Keratinocyte (primary cell): ENCODE results near the gene RBFOX2. TPM values are rescaled to one million over a fixed set of nuclear protein-coding genes. Genes with fewer than 3 reads are reported as not detected.

ENCODE experiments used
- DNase-seq: peaks from one replicate; pipeline ENCODE4 v3.0.0-alpha.2; 2011; ENCODE audit warnings: low read depth, missing footprints, low spot score
- FAIRE-seq: peaks from 2 replicates; lab custom pipeline; 2011; peaks lifted over from hg19 to GRCh38; lab: Jason Lieb, UNC
- H2AFZ ChIP-seq: 2 replicates; pipeline ENCODE4 v1.6.0; 2012; ENCODE audit warnings: low read length, control low read depth, inconsistent platforms; ENCODE audit not compliant: control insufficient read depth
- H3K27ac ChIP-seq: 2 replicates; pipeline ENCODE4 v1.5.1; 2011; ENCODE audit warnings: low read length; ENCODE audit not compliant: control insufficient read depth, insufficient read depth
- H3K27me3 ChIP-seq: 3 replicates; pipeline ENCODE4 v1.6.0; 2011; ENCODE audit warnings: low read length; ENCODE audit not compliant: control insufficient read depth, insufficient read depth; ENCODE audit errors: extremely low read depth
- H3K36me3 ChIP-seq, 2 experiments: 2 replicates in 1 of 2; 3 replicates in 1 of 2; pipeline ENCODE4 v1.5.1; 2011; ENCODE audit warnings: low read length in 2 of 2, mild to moderate bottlenecking in 1 of 2; ENCODE audit not compliant: control insufficient read depth in 2 of 2, insufficient read depth in 2 of 2; ENCODE audit errors: extremely low read depth in 1 of 2
- H3K4me1 ChIP-seq: 3 replicates; pipeline ENCODE4 v1.5.1; 2011; ENCODE audit warnings: low read length; ENCODE audit not compliant: control insufficient read depth, insufficient read depth; ENCODE audit errors: extremely low read depth
- H3K4me2 ChIP-seq: 3 replicates; pipeline ENCODE4 v1.6.0; 2011; ENCODE audit warnings: low read depth, low read length; ENCODE audit not compliant: control insufficient read depth, insufficient read depth; ENCODE audit errors: extremely low read depth
- H3K4me3 ChIP-seq, 3 experiments: fragments of 200-600 bp in 1 of 3; sonication (generic) in 1 of 3; 2 replicates in 2 of 3; 3 replicates in 1 of 3; pipeline ENCODE4 v1.5.1; 2011 to 2016; ENCODE audit warnings: low read length in 3 of 3, mild to moderate bottlenecking in 3 of 3, control low read depth in 2 of 3, inconsistent platforms in 1 of 3, low read depth in 1 of 3, mixed read lengths in 1 of 3, mixed run types in 1 of 3, moderate library complexity in 1 of 3; ENCODE audit not compliant: control insufficient read depth in 2 of 3, insufficient read depth in 2 of 3; ENCODE audit errors: extremely low read depth in 1 of 3
- H3K79me2 ChIP-seq: 2 replicates; pipeline ENCODE4 v1.6.0; 2012; ENCODE audit warnings: low read length; ENCODE audit not compliant: control insufficient read depth, insufficient read depth
- H3K9ac ChIP-seq: 3 replicates; pipeline ENCODE4 v1.6.0; 2011; ENCODE audit warnings: low read length; ENCODE audit not compliant: control insufficient read depth, insufficient read depth; ENCODE audit errors: extremely low read depth
- H3K9me1 ChIP-seq: 3 replicates; pipeline ENCODE4 v1.6.0; 2011; ENCODE audit warnings: low read length; ENCODE audit not compliant: control insufficient read depth, insufficient read depth; ENCODE audit errors: extremely low read depth
- H3K9me3 ChIP-seq: 2 replicates; pipeline ENCODE4 v1.5.1; 2012; ENCODE audit warnings: low read depth, low read length; ENCODE audit not compliant: control insufficient read depth
- H4K20me1 ChIP-seq: 3 replicates; pipeline ENCODE4 v1.6.0; 2011; ENCODE audit warnings: low read length; ENCODE audit not compliant: control insufficient read depth, insufficient read depth; ENCODE audit errors: extremely low read depth
- EZH2 ChIP-seq: IDR thresholded peaks from one replicate; pipeline ENCODE4 v1.6.1; 2012; ENCODE audit warnings: inconsistent platforms, mild to moderate bottlenecking, low read length, moderate library complexity
- dilution Hi-C: fragments of 300-500 bp; cut with MboI; formaldehyde crosslinking; loops from one replicate; pipeline ENCODE4 v1.7.0; 2020; ENCODE audit warnings: low sequenced_read_pairs; ENCODE audit not compliant: extremely low pct_ligation_motif_present
- polyA plus RNA-seq, 5 experiments: library from polyadenylated mRNA; depleted of rRNA in 3 of 5; stranded (reverse) in 3 of 5; stranded (forward) in 1 of 5; unstranded in 1 of 5; fragments of >200 nt; gene quantifications; 1 replicate in 1 of 5; 2 replicates in 3 of 5; 3 replicates in 1 of 5; pipeline versions ENCODE4 v1.2.1 to v1.2.3, GENCODE V29; 2011 to 2012; ENCODE audit warnings: missing spikeins in 2 of 5, low read depth in 1 of 5, low replicate concordance in 1 of 5
- TF ChIP-seq, protein P1 (sequence below), 3 experiments: IDR thresholded peaks in 1 of 3; conservative IDR thresholded peaks in 1 of 3; optimal IDR thresholded peaks in 1 of 3; 2 replicates in 2 of 3; 3 replicates in 1 of 3; pipeline versions ENCODE3 to v1.5.1; 2011; ENCODE audit warnings: low read length in 3 of 3, mild to moderate bottlenecking in 3 of 3, moderate library complexity in 2 of 3, control low read depth in 1 of 3, inconsistent platforms in 1 of 3; ENCODE audit not compliant: insufficient read depth in 2 of 3; ENCODE audit errors: extremely low read depth in 1 of 3

Gene RBFOX2
- polyA plus RNA-seq, 1 donor (not counting 4 experiments of a cell fraction or from before 2014, with no cell fraction given) = 118 TPM

DNA sequence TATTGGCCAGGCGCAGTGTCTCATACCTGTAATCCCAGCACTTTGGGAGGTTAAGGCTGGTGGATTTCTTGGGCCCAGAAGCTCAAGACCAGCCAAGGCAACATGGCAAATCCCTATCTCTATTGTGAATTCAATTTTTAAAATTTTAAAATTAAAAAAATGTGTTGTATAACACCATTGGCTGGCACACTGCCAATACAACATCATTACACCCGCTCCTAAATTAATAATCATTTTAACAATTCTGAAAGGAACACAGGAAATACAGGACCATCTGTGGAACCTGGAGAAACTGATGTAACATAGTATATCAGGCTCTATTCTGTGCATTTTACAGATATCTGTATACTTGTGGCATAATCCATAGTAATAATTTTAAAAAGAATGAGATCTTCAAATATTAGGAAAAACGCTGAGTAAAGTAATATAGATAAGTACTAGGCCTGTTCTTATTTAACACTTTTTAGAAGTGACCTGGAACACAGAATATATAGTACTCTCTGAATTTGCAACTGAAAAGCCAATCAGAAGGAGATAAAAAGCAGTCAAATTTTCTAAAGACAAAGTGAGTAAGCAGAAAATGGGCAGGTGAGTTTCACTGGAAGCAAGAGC is 186.6 kb downstream of the RBFOX2 start:
- Histone ChIP-seq H3K4me3 (no peak overlapping the region), H2AFZ (no peak overlapping the region), H3K27ac (no peak overlapping the region), H3K79me2 (peaks cover 36% of the 10 kb centered on the region), H3K36me3 (no peaks in the 10 kb centered on the region), H3K9me3 (no peaks in the 10 kb centered on the region), H3K27me3 (no peaks in the 10 kb centered on the region), H4K20me1 (no peaks in the 10 kb centered on the region), H3K4me2 (no peak overlapping the region), H3K4me1 (peaks cover 13% of the 10 kb centered on the region), H3K9ac (no peak overlapping the region), H3K9me1 (no peaks in the 10 kb centered on the region)
- TF ChIP-seq, protein P1, sequence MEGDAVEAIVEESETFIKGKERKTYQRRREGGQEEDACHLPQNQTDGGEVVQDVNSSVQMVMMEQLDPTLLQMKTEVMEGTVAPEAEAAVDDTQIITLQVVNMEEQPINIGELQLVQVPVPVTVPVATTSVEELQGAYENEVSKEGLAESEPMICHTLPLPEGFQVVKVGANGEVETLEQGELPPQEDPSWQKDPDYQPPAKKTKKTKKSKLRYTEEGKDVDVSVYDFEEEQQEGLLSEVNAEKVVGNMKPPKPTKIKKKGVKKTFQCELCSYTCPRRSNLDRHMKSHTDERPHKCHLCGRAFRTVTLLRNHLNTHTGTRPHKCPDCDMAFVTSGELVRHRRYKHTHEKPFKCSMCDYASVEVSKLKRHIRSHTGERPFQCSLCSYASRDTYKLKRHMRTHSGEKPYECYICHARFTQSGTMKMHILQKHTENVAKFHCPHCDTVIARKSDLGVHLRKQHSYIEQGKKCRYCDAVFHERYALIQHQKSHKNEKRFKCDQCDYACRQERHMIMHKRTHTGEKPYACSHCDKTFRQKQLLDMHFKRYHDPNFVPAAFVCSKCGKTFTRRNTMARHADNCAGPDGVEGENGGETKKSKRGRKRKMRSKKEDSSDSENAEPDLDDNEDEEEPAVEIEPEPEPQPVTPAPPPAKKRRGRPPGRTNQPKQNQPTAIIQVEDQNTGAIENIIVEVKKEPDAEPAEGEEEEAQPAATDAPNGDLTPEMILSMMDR (optimal IDR thresholded peaks at IDR 0.05 in 1 of 3, IDR thresholded peaks at IDR 0.05 in 1 of 3, conservative IDR thresholded peaks at IDR 0.05 in 1 of 3; ENCODE audit: extremely low read depth in 1 of 3, insufficient read depth in 2 of 3, low read length in 3 of 3) = no peak
- TF ChIP-seq EZH2 = no peak
- dilution Hi-C loops = no loop called here
- FAIRE-seq (no peak), DNase-seq (no peak)

DNA sequence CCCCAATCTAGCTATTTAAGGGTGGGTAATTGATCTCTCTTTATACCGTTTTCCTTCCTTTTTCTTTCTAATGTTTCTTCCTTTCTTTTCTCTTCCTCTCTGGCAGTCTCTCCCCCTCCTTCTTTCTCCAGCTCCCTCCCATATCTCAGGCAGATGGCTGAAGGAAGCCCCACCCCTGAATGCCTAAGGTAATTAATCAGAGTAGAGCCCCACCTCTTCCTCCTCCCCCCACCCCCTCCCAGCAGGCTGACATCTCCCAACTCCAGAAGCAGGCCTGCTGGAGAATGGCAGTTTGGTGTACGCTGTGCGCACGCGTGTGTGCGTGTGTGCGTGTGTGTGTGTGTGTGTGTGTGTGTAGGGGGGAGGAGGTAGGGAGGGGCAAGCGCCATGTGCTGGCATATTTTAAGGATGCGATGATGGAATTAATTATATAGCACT is 188.3 kb downstream of the RBFOX2 start:
- peaks cover 45% of the 10 kb centered on the region for H3K79me2 ChIP-seq
- peak overlapping the region; percentile 99 for H3K4me2 ChIP-seq
- no peaks in the 10 kb centered on the region for H3K36me3 ChIP-seq
- peak overlapping the region; percentile 56 to 95 (median 91) for H3K4me3 ChIP-seq
- H3K27ac ChIP-seq = peak overlapping the region; percentile 88
- FAIRE-seq (peak; percentile 74), DNase-seq (peak; percentile 92)
- H3K9me3 ChIP-seq = no peaks in the 10 kb centered on the region
- no peaks in the 10 kb centered on the region for H3K27me3 ChIP-seq
- no peaks in the 10 kb centered on the region for H4K20me1 ChIP-seq
- H3K9me1 ChIP-seq = no peaks in the 10 kb centered on the region
- peak overlapping the region; percentile 84 for H3K9ac ChIP-seq
- dilution Hi-C loops = no loop called here
- TF ChIP-seq, protein P1 (optimal IDR thresholded peaks at IDR 0.05 in 1 of 3, IDR thresholded peaks at IDR 0.05 in 1 of 3, conservative IDR thresholded peaks at IDR 0.05 in 1 of 3; ENCODE audit: extremely low read depth in 1 of 3, insufficient read depth in 2 of 3, low read length in 3 of 3) = peak in 1 of 3 experiments; percentile 5
- TF ChIP-seq EZH2 = no peak
- peaks cover 23% of the 10 kb centered on the region for H3K4me1 ChIP-seq
- H2AFZ ChIP-seq = peak overlapping the region; percentile 57
